BLaER1 treated with 17β-estradiol and CSF1 and Interleukin-3, amounts not matched to agents 10 nM and 100 nM (cell line): ENCODE measurements around the gene UVSSA.

Experiments used
- H3K27ac ChIP-seq, 11 experiments: shearing (Covaris generic); formaldehyde crosslinking; 2 replicates each; pipeline ENCODE4 v1.8.1; 2022
- H3K27me3 ChIP-seq, 11 experiments: shearing (Covaris generic); formaldehyde crosslinking; 2 replicates each; pipeline ENCODE4 v1.8.1; 2022
- H3K36me3 ChIP-seq, 11 experiments: shearing (Covaris generic); formaldehyde crosslinking; 2 replicates each; pipeline ENCODE4 v1.8.1; 2022
- H3K4me1 ChIP-seq, 10 experiments: shearing (Covaris generic); formaldehyde crosslinking; 2 replicates each; pipeline ENCODE4 v1.8.1; 2022
- H3K4me2 ChIP-seq, 11 experiments: shearing (Covaris generic); formaldehyde crosslinking; 2 replicates each; pipeline ENCODE4 v1.8.1; 2022
- H3K4me3 ChIP-seq, 10 experiments: shearing (Covaris generic); formaldehyde crosslinking; 2 replicates each; pipeline ENCODE4 v1.8.1; 2022
- H3K9ac ChIP-seq, 11 experiments: shearing (Covaris generic); formaldehyde crosslinking; 2 replicates each; pipeline ENCODE4 v1.8.1; 2022
- H3K9me3 ChIP-seq, 11 experiments: shearing (Covaris generic); formaldehyde crosslinking; replicated peaks in 1 of 11; 2 replicates each; pipeline ENCODE4 v1.8.1; 2022
- H4K20me1 ChIP-seq, 11 experiments: shearing (Covaris generic); formaldehyde crosslinking; 2 replicates each; pipeline ENCODE4 v1.8.1; 2022
- Cebpa-rat ChIP-seq, 11 experiments: shearing (Covaris generic); IDR thresholded peaks; 2 replicates each; pipeline ENCODE4 v1.8.1; 2022

The UVSSA gene

DNA sequence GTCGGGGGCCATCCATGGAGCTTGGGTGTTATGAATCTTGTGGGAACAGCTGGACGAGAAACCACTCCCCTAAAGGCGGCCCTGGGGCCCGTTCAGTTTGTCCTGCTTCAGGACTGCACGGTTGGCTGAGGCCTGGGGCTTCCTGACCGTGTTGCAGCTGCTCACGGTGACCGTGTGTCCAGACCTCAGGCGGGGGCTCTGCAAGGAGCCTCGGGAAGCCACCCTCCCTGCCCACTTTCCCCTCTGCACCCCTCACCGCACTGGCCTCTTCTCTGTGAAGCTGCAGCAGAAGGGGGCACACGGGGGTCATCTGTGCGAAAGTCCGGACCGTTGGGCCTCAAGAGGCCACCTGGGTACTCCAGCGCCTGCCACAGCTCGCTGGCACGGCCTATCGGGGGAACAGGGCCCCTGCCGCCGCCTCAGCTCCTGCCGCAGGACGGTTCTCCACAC lies 29.4 kb downstream of the UVSSA start:
- H3K4me2 ChIP-seq = peak overlapping the region in 9 of 11 experiments; percentile 24 to 86 (median 78); a peak in 17 of 22 replicates

DNA sequence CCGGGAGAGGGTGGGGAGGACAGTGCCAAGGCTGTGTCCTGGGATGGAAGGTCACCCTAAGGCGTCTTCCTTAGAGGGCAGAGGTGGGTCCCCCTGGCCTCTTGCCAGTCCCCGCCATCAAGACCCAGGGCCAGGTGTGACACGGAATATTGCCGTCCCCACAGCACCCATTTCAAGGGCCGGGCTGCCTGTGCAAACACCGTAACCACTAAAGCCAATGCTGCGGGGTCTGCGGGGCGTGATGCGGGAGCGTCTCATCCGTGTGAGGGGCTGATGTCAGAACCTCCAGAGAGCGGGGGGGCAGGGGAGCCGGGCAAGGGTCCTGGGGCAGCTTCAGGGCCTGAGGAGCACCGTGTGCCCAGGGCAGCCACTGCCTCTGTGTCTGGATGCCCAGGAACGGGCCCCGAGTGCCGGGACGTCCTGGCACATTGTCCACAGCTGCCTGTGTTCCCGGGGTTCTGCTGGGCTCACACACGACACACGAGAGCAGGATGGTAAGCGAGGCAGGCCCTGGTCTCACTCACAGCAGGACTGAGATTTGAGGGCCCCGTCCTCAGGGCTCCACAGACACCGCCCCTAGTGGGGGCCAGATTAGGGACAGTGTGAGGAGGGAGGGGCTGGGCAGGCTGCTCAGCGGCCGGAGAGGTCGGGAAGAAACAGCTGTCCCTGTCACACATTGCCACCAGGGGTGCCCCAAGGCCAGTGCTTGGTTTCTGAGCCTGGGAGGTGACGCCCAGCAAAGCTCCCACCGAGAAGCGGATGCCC lies 30.0 kb downstream of the UVSSA start:
- TF ChIP-seq Cebpa-rat (IDR thresholded peaks at IDR 0.05) = no peak
- Histone ChIP-seq H3K36me3 (peaks cover 0 to 49% (median 0%) of the 10 kb centered on the region in 11 experiments; a peak in 9 of 22 replicates), H3K9ac (peak overlapping the region in 7 of 11 experiments; percentile 5 to 62 (median 39); a peak in 6 of 22 replicates), H3K9me3 (peaks cover 7 to 19% (median 17%) of the 10 kb centered on the region in 11 experiments; a peak in 17 of 22 replicates), H4K20me1 (peaks cover 0 to 51% (median 13%) of the 10 kb centered on the region in 11 experiments; a peak in 12 of 22 replicates), H3K27ac (no peak overlapping the region), H3K4me1 (peaks cover 0 to 40% (median 36%) of the 10 kb centered on the region in 10 experiments; a peak in 17 of 20 replicates), H3K4me2 (peak overlapping the region in 9 of 11 experiments; percentile 24 to 86 (median 78); a peak in 17 of 22 replicates), H3K27me3 (peaks cover 0 to 27% (median 0%) of the 10 kb centered on the region in 11 experiments; a peak in 7 of 22 replicates), H3K4me3 (no peak overlapping the region)

More for the DNA sequence above, 29.4 kb downstream of the UVSSA start:
- Histone ChIP-seq H3K9me3 (peaks cover 7 to 21% (median 17%) of the 10 kb centered on the region in 11 experiments; a peak in 17 of 22 replicates), H3K36me3 (peaks cover 0 to 55% (median 0%) of the 10 kb centered on the region in 11 experiments; a peak in 9 of 22 replicates), H3K4me3 (no peak overlapping the region), H4K20me1 (peaks cover 0 to 51% (median 13%) of the 10 kb centered on the region in 11 experiments; a peak in 12 of 22 replicates), H3K4me1 (peaks cover 0 to 40% (median 36%) of the 10 kb centered on the region in 10 experiments; a peak in 17 of 20 replicates), H3K27me3 (peaks cover 0 to 27% (median 0%) of the 10 kb centered on the region in 11 experiments; a peak in 7 of 22 replicates), H3K9ac (peak overlapping the region in 9 of 11 experiments; percentile 5 to 62 (median 39); a peak in 11 of 22 replicates), H3K27ac (no peak overlapping the region)
- TF ChIP-seq Cebpa-rat (IDR thresholded peaks at IDR 0.05) = no peak

DNA sequence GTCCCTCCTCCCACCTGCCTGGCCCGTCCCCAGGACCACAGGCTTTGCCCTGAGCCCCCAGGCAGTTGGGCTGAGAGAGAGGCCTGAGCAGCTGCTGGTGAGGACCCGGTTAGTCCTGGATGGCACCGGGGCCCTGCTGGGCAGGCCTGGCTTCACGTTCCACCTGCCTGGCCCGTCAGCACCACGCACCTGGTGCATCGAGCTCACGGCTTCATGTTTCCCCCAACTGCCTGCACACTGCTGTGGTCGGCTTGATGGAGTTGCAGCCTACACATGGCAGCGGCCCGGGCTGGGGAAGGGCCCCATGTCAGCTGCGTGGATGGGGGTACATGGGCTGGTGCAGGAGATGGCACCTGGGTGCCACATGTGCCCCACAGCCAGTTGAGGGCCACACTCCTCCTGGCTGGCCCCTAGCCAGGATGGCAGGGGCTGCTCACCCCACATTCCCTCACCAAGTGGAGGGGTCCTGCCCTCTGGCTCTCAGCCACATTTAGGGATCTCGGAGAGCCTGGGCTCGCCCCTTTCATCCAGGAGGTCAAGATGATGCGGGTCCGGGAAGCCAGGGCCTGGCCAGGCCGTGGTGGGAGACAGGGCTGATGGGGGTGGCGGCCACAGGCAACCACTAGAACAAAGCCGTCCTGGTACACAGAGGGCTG lies 30.7 kb downstream of the UVSSA start:
- H3K4me2 ChIP-seq = peak overlapping the region in 9 of 11 experiments; percentile 43 to 86 (median 78); a peak in 17 of 22 replicates
- peaks cover 2 to 14% (median 10%) of the 10 kb centered on the region in 11 experiments; a peak in 17 of 22 replicates for H3K9me3 ChIP-seq
- no peak overlapping the region for H3K27ac ChIP-seq
- H3K4me1 ChIP-seq = peaks cover 0 to 41% (median 36%) of the 10 kb centered on the region in 10 experiments; a peak in 17 of 20 replicates
- H3K4me3 ChIP-seq = no peak overlapping the region
- H3K36me3 ChIP-seq = peaks cover 0 to 41% (median 0%) of the 10 kb centered on the region in 11 experiments; a peak in 9 of 22 replicates
- H4K20me1 ChIP-seq = peaks cover 0 to 51% (median 13%) of the 10 kb centered on the region in 11 experiments; a peak in 12 of 22 replicates
- no peak for TF ChIP-seq Cebpa-rat (IDR thresholded peaks at IDR 0.05)
- H3K9ac ChIP-seq = no peak overlapping the region
- H3K27me3 ChIP-seq = peaks cover 0 to 27% (median 0%) of the 10 kb centered on the region in 11 experiments; a peak in 7 of 22 replicates

DNA sequence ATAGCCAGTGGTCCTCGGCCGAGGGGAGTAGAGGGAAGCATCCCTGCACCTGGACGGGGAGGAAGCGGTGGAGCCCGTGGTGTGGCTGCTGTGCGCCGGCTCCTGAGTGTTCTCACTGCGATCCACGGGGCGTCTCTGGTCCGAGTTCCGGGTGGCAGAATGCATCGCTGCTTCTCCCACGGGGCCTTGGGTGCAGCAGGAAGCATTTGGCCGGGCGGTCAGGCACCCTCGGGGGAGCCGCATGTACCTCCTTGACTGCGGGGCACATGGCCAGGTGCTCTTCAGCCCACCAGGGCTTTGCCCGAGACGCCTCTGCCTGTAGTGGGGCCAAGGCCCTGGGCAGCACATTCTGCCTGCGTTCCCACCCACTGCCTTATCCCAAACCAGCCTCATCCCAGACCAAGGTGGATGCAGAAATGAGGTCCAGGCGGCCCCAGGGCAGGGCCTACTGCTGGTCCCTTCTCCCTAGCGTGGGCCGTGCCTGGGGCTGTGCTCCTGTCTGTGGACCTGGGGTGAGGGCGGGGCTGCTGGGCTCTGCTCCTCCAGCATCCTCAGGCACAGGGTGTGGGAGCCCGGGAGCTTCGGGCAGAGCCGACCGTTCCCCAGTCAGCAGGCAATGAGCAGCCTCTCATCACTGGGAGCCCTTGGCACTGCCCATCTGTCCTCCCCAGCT lies 31.7 kb downstream of the UVSSA start:
- H3K36me3 ChIP-seq = peaks cover 0 to 33% (median 0%) of the 10 kb centered on the region in 11 experiments; a peak in 6 of 22 replicates

DNA sequence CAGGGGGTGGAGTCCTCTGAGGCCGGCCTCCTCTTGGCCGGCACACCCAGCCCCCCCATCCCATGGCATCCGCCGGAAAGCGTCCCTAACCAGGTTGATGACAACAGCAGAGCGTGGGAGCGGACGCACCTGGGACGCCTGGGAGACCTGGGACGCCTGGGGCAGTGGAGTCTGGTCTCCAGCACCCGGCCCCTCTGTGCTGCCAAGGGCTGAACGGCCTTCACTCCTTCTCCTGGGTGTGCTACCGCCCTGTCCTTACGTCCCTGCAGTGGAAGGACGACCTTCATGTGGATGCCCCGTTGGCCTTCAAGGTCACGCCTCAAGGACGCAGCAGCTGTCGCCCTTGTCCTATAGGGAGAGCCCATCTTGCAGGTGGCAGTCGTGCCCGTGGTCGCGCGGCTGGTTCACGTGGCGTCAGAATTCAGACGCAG lies 32.4 kb downstream of the UVSSA start:
- H3K27ac ChIP-seq = no peak overlapping the region
- H3K36me3 ChIP-seq = peaks cover 0 to 33% (median 0%) of the 10 kb centered on the region in 11 experiments; a peak in 3 of 22 replicates
- peaks cover 0 to 62% (median 13%) of the 10 kb centered on the region in 11 experiments; a peak in 12 of 22 replicates for H4K20me1 ChIP-seq
- 0 out of 22 replicates have a peak, but pooled peaks cover 0 to under 1% (median 0%) of the 10 kb centered on the region in 11 experiments for H3K9me3 ChIP-seq
- peaks cover 0 to 27% (median 0%) of the 10 kb centered on the region in 11 experiments; a peak in 7 of 22 replicates for H3K27me3 ChIP-seq
- no peak overlapping the region for H3K4me3 ChIP-seq
- H3K4me2 ChIP-seq = peak overlapping the region in 7 of 11 experiments; percentile 61 to 86 (median 78); a peak in 10 of 22 replicates
- peaks cover 0 to 45% (median 36%) of the 10 kb centered on the region in 10 experiments; a peak in 17 of 20 replicates for H3K4me1 ChIP-seq
- no peak for TF ChIP-seq Cebpa-rat (IDR thresholded peaks at IDR 0.05)
- H3K9ac ChIP-seq = no peak overlapping the region

More for the DNA sequence above, 31.7 kb downstream of the UVSSA start:
- TF ChIP-seq Cebpa-rat (IDR thresholded peaks at IDR 0.05) = no peak
- H3K9ac ChIP-seq = no peak overlapping the region; a peak in 1 of 22 replicates
- peaks cover 0 to 6% (median under 1%) of the 10 kb centered on the region in 11 experiments; a peak in 3 of 22 replicates for H3K9me3 ChIP-seq
- H3K4me1 ChIP-seq = peaks cover 0 to 45% (median 36%) of the 10 kb centered on the region in 10 experiments; a peak in 17 of 20 replicates
- H3K27ac ChIP-seq = no peak overlapping the region
- H3K27me3 ChIP-seq = peaks cover 0 to 27% (median 0%) of the 10 kb centered on the region in 11 experiments; a peak in 7 of 22 replicates
- H4K20me1 ChIP-seq = peaks cover 0 to 55% (median 13%) of the 10 kb centered on the region in 11 experiments; a peak in 12 of 22 replicates
- peak overlapping the region in 10 of 11 experiments; percentile 1 to 86 (median 75); a peak in 19 of 22 replicates for H3K4me2 ChIP-seq
- no peak overlapping the region for H3K4me3 ChIP-seq

DNA sequence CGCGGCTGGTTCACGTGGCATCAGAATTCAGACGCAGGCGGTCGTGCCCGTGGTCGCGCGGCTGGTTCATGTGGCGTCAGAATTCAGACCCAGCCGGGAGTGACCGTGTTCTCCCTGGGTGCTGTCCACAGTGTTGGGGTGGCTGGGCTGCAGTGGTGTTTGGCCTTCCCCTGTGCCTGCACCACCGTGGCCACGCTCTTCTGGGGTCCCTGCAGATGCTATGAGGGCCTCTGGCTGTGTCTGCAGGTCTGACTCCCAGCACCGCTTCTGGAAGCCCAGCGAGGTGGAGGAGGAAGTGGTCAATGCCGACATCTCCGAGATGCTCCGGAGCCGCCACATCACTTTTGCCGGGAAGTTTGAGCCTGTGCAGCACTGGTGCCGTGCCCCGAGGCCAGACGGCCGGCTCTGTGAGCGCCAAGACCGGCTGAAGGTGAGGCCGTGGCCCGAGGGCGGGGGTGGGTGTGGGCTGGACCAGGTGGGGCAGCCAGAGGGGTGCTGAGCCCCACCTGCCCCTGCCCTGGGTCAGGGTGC lies 32.9 kb downstream of the UVSSA start:
- H4K20me1 ChIP-seq = peaks cover 0 to 65% (median 13%) of the 10 kb centered on the region in 11 experiments; a peak in 12 of 22 replicates
- H3K4me1 ChIP-seq = peaks cover 0 to 46% (median 36%) of the 10 kb centered on the region in 10 experiments; a peak in 17 of 20 replicates
- H3K4me2 ChIP-seq = no peak overlapping the region
- H3K9me3 ChIP-seq = no peaks in the 10 kb centered on the region
- H3K27me3 ChIP-seq = peaks cover 0 to 27% (median 0%) of the 10 kb centered on the region in 11 experiments; a peak in 7 of 22 replicates
- H3K4me3 ChIP-seq = no peak overlapping the region
- H3K9ac ChIP-seq = no peak overlapping the region
- peaks cover 0 to 29% (median 0%) of the 10 kb centered on the region in 11 experiments; a peak in 2 of 22 replicates for H3K36me3 ChIP-seq
- TF ChIP-seq Cebpa-rat (IDR thresholded peaks at IDR 0.05) = no peak
- H3K27ac ChIP-seq = no peak overlapping the region

DNA sequence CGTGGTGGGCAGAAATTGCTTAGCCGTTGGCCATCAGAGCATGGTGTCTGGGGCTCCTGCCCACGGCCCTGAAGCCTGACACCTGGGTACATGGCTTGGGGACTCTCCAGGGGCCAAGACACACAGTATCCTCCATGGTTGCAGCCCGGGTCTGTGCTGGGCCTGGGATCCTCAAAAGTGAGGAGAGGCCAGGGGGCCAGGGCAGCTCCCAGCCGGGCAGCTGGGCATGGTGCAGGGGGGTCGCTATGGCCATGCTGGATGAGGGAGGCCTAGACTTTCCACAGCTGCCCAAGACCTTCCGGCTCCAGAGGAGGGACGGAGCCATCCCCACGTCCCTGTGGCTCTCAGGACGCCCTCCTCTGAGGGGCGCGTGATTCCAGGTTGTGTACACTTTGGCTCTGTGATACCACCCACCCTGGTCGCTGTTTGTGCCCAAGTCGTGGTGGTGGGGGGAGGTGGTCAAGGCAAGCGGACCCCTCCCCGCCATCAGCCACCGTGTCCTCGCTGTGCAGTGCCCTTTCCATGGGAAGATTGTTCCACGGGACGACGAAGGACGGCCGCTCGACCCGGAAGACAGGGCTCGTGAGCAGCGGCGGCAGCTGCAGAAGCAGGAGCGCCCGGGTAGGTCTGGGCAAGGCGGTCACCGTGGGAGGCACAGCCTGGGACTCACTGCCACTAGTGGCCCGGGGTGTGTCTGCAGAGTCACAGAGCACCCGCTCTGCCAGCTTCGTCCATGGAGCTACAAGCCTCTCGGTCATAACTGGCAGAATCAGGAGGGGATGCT lies 33.6 kb downstream of the UVSSA start:
- no peak overlapping the region for H3K4me2 ChIP-seq
- peaks cover 0 to 23% (median 0%) of the 10 kb centered on the region in 11 experiments; a peak in 2 of 22 replicates for H3K36me3 ChIP-seq
- H4K20me1 ChIP-seq = peaks cover 0 to 65% (median 13%) of the 10 kb centered on the region in 11 experiments; a peak in 11 of 22 replicates
- H3K27ac ChIP-seq = no peak overlapping the region
- H3K4me1 ChIP-seq = peaks cover 0 to 49% (median 36%) of the 10 kb centered on the region in 10 experiments; a peak in 17 of 20 replicates
- peaks cover 0 to 27% (median 0%) of the 10 kb centered on the region in 11 experiments; a peak in 7 of 22 replicates for H3K27me3 ChIP-seq
- no peak overlapping the region for H3K9ac ChIP-seq
- H3K9me3 ChIP-seq = no peaks in the 10 kb centered on the region
- no peak overlapping the region for H3K4me3 ChIP-seq
- no peak for TF ChIP-seq Cebpa-rat (IDR thresholded peaks at IDR 0.05)
